Measurements from ENCODE around the gene CTDSP2. TPM values are rescaled to one million over a fixed set of nuclear protein-coding genes. Genes with fewer than 3 reads are reported as not detected.
A peak's percentile ranks its signal among the peaks of the same experiment; 100 is the strongest.

CTDSP2 gene
- total RNA-seq, 2 donors from 2014 or later, result 131 to 200 TPM

GRCh38 chr12:57771236-57771872 lies 75.2 kb downstream of the CTDSP2 start:
- Histone ChIP-seq H3K4me1 (peaks cover 4% of the 10 kb centered on the region), H3K36me3 (no peaks in the 10 kb centered on the region), H3K9ac (ENCODE audit: low read depth in 2 of 2, low read length in 2 of 2) (peak overlapping the region; percentile 41 to 94), H3K9me3 (no peaks in the 10 kb centered on the region), H3K27ac (peak overlapping the region; percentile 95), H3K27me3 (peaks cover 7% of the 10 kb centered on the region), H3K4me3 (peak overlapping the region; percentile 80)
- intact Hi-C loops (cut with DNase I), result no loop called here
- TF ChIP-seq CTCF (IDR thresholded peaks at IDR 0.05), result no peak
- DNase-seq, result peak; percentile 91

DNA sequence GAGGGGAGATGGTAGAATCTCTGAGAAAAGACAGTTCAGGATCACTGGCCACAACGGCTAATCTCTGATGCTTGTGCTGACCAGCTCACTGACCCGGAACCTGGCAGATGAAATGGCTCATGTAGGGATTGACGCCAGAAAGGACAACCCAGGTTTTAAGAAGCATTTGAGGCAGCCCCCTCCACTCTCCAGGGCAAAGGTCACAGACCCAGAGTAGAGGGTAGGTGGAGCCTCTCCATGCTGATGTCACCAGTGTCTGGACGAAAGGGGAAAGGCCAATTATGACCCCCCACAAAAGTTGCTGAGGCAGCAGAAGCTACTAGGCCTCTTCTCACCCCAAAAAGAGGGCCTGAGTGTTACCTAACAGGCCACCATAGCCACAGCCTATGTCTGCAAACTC lies 75.8 kb downstream of the CTDSP2 start:
- Histone ChIP-seq H3K9me3 (no peaks in the 10 kb centered on the region), H3K4me1 (peaks cover 8% of the 10 kb centered on the region), H3K4me3 (no peak overlapping the region), H3K27ac (no peak overlapping the region), H3K36me3 (no peaks in the 10 kb centered on the region), H3K9ac (ENCODE audit: low read depth in 2 of 2, low read length in 2 of 2) (no peak overlapping the region), H3K27me3 (peaks cover 13% of the 10 kb centered on the region)
- no peak for TF ChIP-seq CTCF (IDR thresholded peaks at IDR 0.05)
- intact Hi-C loops (cut with DNase I), result no loop called here
- DNase-seq, result no peak

Small RNA genes lying within 50 kb of the gene (microRNA-seq; reads per million reads assigned to microRNA genes)
- gene MIR26A2, result 1,003 reads per million, percentile 80 among the genes with 10 or more reads in this experiment

Other genes with a start within 250 kb of the CTDSP2 start
- gene DTX3, start 241.9 kb downstream of the CTDSP2 start, total RNA-seq, result 1 to 10 TPM; 3.4 to 7.4 TPM
- 10 to 100 TPM in 1 of 2 donors, 1 to 10 TPM in 1; 2.4 to 12.8 TPM for gene ARHGEF25, start 235.3 kb downstream of the CTDSP2 start, total RNA-seq
- gene B4GALNT1, start 213.5 kb downstream of the CTDSP2 start, total RNA-seq, result under 1 TPM; 0.32 to 0.88 TPM
- gene OS9, start 152.6 kb downstream of the CTDSP2 start, total RNA-seq, result 100 to 1,000 TPM; 219 to 284 TPM
- 1 to 10 TPM in 1 of 2 donors, under 1 TPM in 1; 0.86 to 1.0 TPM for gene AGAP2, start 108.0 kb downstream of the CTDSP2 start, total RNA-seq
- gene TSPAN31, start 101.7 kb downstream of the CTDSP2 start, total RNA-seq, result 10 to 100 TPM; 19.3 to 32.3 TPM
- 100 to 1,000 TPM in 1 of 2 donors, 10 to 100 TPM in 1; 45.7 to 121 TPM for gene CDK4, start 94.4 kb downstream of the CTDSP2 start, total RNA-seq
- gene MARCHF9, start 91.6 kb downstream of the CTDSP2 start, total RNA-seq, result 10 to 100 TPM; 10.6 to 14.3 TPM
- 1 to 10 TPM in 1 of 2 donors, under 1 TPM in 1; 0.80 to 1.6 TPM for gene CYP27B1, start 79.7 kb downstream of the CTDSP2 start, total RNA-seq
- gene METTL1, start 74.6 kb downstream of the CTDSP2 start, total RNA-seq, result 10 to 100 TPM in 1 of 2 donors, 1 to 10 TPM in 1; 7.1 to 18.9 TPM
- 1 to 10 TPM; 3.4 to 4.8 TPM for gene EEF1AKMT3, start 74.1 kb downstream of the CTDSP2 start, total RNA-seq
- gene TSFM, start 63.9 kb downstream of the CTDSP2 start, total RNA-seq, result 10 to 100 TPM; 35.6 to 68.9 TPM
- gene AVIL, start 28.0 kb downstream of the CTDSP2 start, total RNA-seq, result 1 to 10 TPM; 5.1 to 8.1 TPM
- gene ATP23, start 94.8 kb upstream of the CTDSP2 start, total RNA-seq, result 10 to 100 TPM; 13.1 to 14.9 TPM

Data from colonic mucosa (tissue), 4 donors.